Measurements from ENCODE around the gene DTNB. TPM values are rescaled to one million over a fixed set of nuclear protein-coding genes. Genes with fewer than 3 reads are reported as not detected.

DTNB gene
- total and polyA plus RNA-seq, 2 experiments from 2014 or later, result 10.3 to 13.9 TPM

GRCh38 chr2:25651066-25651465 is 22.3 kb downstream of the DTNB start:
- no peak for TF ChIP-seq CTCF (IDR thresholded peaks at IDR 0.05; ENCODE audit: poor library complexity)
- TF ChIP-seq EZH2phosphoT487 (IDR thresholded peaks at IDR 0.05; ENCODE audit: low read depth, severe bottlenecking, unreplicated experiment), result no peak
- TF ChIP-seq EZH2 (IDR thresholded peaks at IDR 0.05; ENCODE audit: borderline replicate concordance), result no peak
- no peak for DNase-seq (ENCODE audit: low spot score)
- Histone ChIP-seq H3K4me1 (ENCODE audit: insufficient read depth) (no peaks in the 10 kb centered on the region), H2AFZ (no peak overlapping the region), H3K79me2 (peaks cover 11% of the 10 kb centered on the region), H3K4me2 (no peak overlapping the region), H3K9me2 (replicated peaks; ENCODE audit: insufficient read depth) (no peaks in the 10 kb centered on the region), H3K9me3 (ENCODE audit: low read depth) (no peaks in the 10 kb centered on the region), H3K27ac (no peak overlapping the region), H4K20me1 (ENCODE audit: insufficient read depth, poor library complexity, severe bottlenecking) (no peaks in the 10 kb centered on the region), H3K27me3 (no peaks in the 10 kb centered on the region), H3K36me3 (replicated peaks; ENCODE audit: insufficient read depth, low read depth) (no peaks in the 10 kb centered on the region), H3K4me3 (no peak overlapping the region)
- 62% methylated on average over 2 of the region's 2 CpGs for WGBS (ENCODE audit: low lambda C conversion rate, missing lambda C conversion rate)

GRCh38 chr2:25650256-25650655 is 23.1 kb downstream of the DTNB start:
- H3K4me2 ChIP-seq, result no peak overlapping the region
- H3K79me2 ChIP-seq, result peaks cover 5% of the 10 kb centered on the region
- H3K27me3 ChIP-seq, result no peaks in the 10 kb centered on the region
- H4K20me1 ChIP-seq (ENCODE audit: insufficient read depth, poor library complexity, severe bottlenecking), result no peaks in the 10 kb centered on the region
- no peak for DNase-seq (ENCODE audit: low spot score)
- no peaks in the 10 kb centered on the region for H3K36me3 ChIP-seq (replicated peaks; ENCODE audit: insufficient read depth, low read depth)
- no peak overlapping the region for H3K27ac ChIP-seq
- no peaks in the 10 kb centered on the region for H3K9me3 ChIP-seq (ENCODE audit: low read depth)
- H3K4me3 ChIP-seq, result no peak overlapping the region
- H2AFZ ChIP-seq, result no peak overlapping the region
- no peaks in the 10 kb centered on the region for H3K4me1 ChIP-seq (ENCODE audit: insufficient read depth)
- TF ChIP-seq EZH2 (IDR thresholded peaks at IDR 0.05; ENCODE audit: borderline replicate concordance) (no peak), CTCF (IDR thresholded peaks at IDR 0.05; ENCODE audit: poor library complexity) (no peak), EZH2phosphoT487 (IDR thresholded peaks at IDR 0.05; ENCODE audit: low read depth, severe bottlenecking, unreplicated experiment) (no peak)
- no peaks in the 10 kb centered on the region for H3K9me2 ChIP-seq (replicated peaks; ENCODE audit: insufficient read depth)
- 96% methylated on average over 3 of the region's 3 CpGs for WGBS (ENCODE audit: low lambda C conversion rate, missing lambda C conversion rate)

- H3K4me3 ChIP-seq, result no peak overlapping the region
- no peaks in the 10 kb centered on the region for H3K27me3 ChIP-seq
- H3K9me3 ChIP-seq (ENCODE audit: low read depth), result no peaks in the 10 kb centered on the region
- no peaks in the 10 kb centered on the region for H3K4me1 ChIP-seq (ENCODE audit: insufficient read depth)
- H4K20me1 ChIP-seq (ENCODE audit: insufficient read depth, poor library complexity, severe bottlenecking), result no peaks in the 10 kb centered on the region
- H3K9me2 ChIP-seq (replicated peaks; ENCODE audit: insufficient read depth), result no peaks in the 10 kb centered on the region
- 93% methylated on average over 4 of the region's 4 CpGs for WGBS (ENCODE audit: low lambda C conversion rate, missing lambda C conversion rate)
- no peak for DNase-seq (ENCODE audit: low spot score)
- H3K79me2 ChIP-seq, result no peaks in the 10 kb centered on the region
- no peak overlapping the region for H3K27ac ChIP-seq
- no peak overlapping the region for H2AFZ ChIP-seq
- no peak overlapping the region for H3K4me2 ChIP-seq
- H3K36me3 ChIP-seq (replicated peaks; ENCODE audit: insufficient read depth, low read depth), result no peaks in the 10 kb centered on the region
- TF ChIP-seq EZH2 (IDR thresholded peaks at IDR 0.05; ENCODE audit: borderline replicate concordance) (no peak), CTCF (IDR thresholded peaks at IDR 0.05; ENCODE audit: poor library complexity) (no peak), EZH2phosphoT487 (IDR thresholded peaks at IDR 0.05; ENCODE audit: low read depth, severe bottlenecking, unreplicated experiment) (no peak)
Measured at GRCh38 chr2:25649786-25650185, 23.6 kb downstream of the DTNB start.

- 97% methylated on average over 3 of the region's 3 CpGs for WGBS (ENCODE audit: low lambda C conversion rate, missing lambda C conversion rate)
- no peaks in the 10 kb centered on the region for H3K9me2 ChIP-seq (replicated peaks; ENCODE audit: insufficient read depth)
- TF ChIP-seq EZH2 (IDR thresholded peaks at IDR 0.05; ENCODE audit: borderline replicate concordance) (no peak), EZH2phosphoT487 (IDR thresholded peaks at IDR 0.05; ENCODE audit: low read depth, severe bottlenecking, unreplicated experiment) (no peak), CTCF (IDR thresholded peaks at IDR 0.05; ENCODE audit: poor library complexity) (no peak)
- DNase-seq (ENCODE audit: low spot score), result no peak
- H2AFZ ChIP-seq, result no peak overlapping the region
- H3K9me3 ChIP-seq (ENCODE audit: low read depth), result no peaks in the 10 kb centered on the region
- H4K20me1 ChIP-seq (ENCODE audit: insufficient read depth, poor library complexity, severe bottlenecking), result no peaks in the 10 kb centered on the region
- H3K27ac ChIP-seq, result no peak overlapping the region
- H3K4me3 ChIP-seq, result no peak overlapping the region
- no peak overlapping the region for H3K4me2 ChIP-seq
- H3K27me3 ChIP-seq, result no peaks in the 10 kb centered on the region
- H3K79me2 ChIP-seq, result no peaks in the 10 kb centered on the region
- H3K36me3 ChIP-seq (replicated peaks; ENCODE audit: insufficient read depth, low read depth), result no peaks in the 10 kb centered on the region
- H3K4me1 ChIP-seq (ENCODE audit: insufficient read depth), result no peaks in the 10 kb centered on the region
Measured at GRCh38 chr2:25642298-25642697, 31.1 kb downstream of the DTNB start.
